Measurements from ENCODE around the gene PLTP.
"Not testable (repeated sequence)": the region's sequence is repeated elsewhere in the genome, so short reads cannot be mapped to it uniquely, and the experiment has no call there.

Gene PLTP

GRCh38 chr20:45886590-45887345 lies 25.2 kb downstream of the PLTP start:
- DNase-seq, result peak in 1 of 10 donors; percentile 64
- intact Hi-C loops (cut with DNase I), result no loop called here

- peak in 1 of 10 donors; percentile 50 for DNase-seq
- intact Hi-C loops (cut with DNase I), result no loop called here
Measured at GRCh38 chr20:45883100-45883469, 28.9 kb downstream of the PLTP start.

GRCh38 chr20:45882469-45883099 lies 29.4 kb downstream of the PLTP start:
- peak in 1 of 10 donors; percentile 65 for DNase-seq
- intact Hi-C loops (cut with DNase I), result no loop called here

- intact Hi-C loops (cut with DNase I), result loop anchor here (1.0 kb wide), 1 partner anchor 24 kb away; the partner anchor contains the start of genes ACOT8 and ZSWIM3
Measured at GRCh38 chr20:45880988-45881788, 30.8 kb downstream of the PLTP start, which contains the start of gene ZSWIM1. ZSWIM1 (plus strand) TSS chr20:45881227; CDS start chr20:45882593, 1,366 bp downstream.

GRCh38 chr20:45878076-45878761 lies 33.7 kb downstream of the PLTP start:
- intact Hi-C loops (cut with DNase I), result no loop called here
- peak in 3 of 10 donors; percentile 11 to 88 (median 53) for DNase-seq

More at GRCh38 chr20:45880988-45881788, 30.8 kb downstream of the PLTP start, which contains the start of gene ZSWIM1:
- DNase-seq, result peak; percentile 98 to 100 (median 100)

GRCh38 chr20:45874576-45874975 lies 37.4 kb downstream of the PLTP start:
- intact Hi-C loops (cut with DNase I), result no loop called here
- DNase-seq, result no peak

GRCh38 chr20:45874104-45874481 lies 37.9 kb downstream of the PLTP start:
- DNase-seq; intact Hi-C loops (cut with DNase I): not testable (repeated sequence)

GRCh38 chr20:45873409-45874103 lies 38.4 kb downstream of the PLTP start:
- DNase-seq, result no peak
- intact Hi-C loops (cut with DNase I), result no loop called here

- intact Hi-C loops (cut with DNase I), result no loop called here
- DNase-seq, result no peak
Measured at GRCh38 chr20:45872626-45873025, 39.3 kb downstream of the PLTP start.

- DNase-seq, result no peak
- intact Hi-C loops (cut with DNase I), result no loop called here
Measured at GRCh38 chr20:45867819-45868176, 44.2 kb downstream of the PLTP start.

- no peak for DNase-seq
- intact Hi-C loops (cut with DNase I), result no loop called here
Measured at GRCh38 chr20:45867136-45867818, 44.7 kb downstream of the PLTP start.

GRCh38 chr20:45866454-45866853 lies 45.5 kb downstream of the PLTP start:
- DNase-seq, result no peak
- intact Hi-C loops (cut with DNase I), result no loop called here

- DNase-seq, result no peak
Measured at GRCh38 chr20:45863543-45864470, 48.1 kb downstream of the PLTP start.

GRCh38 chr20:45861221-45862075 lies 50.5 kb downstream of the PLTP start:
- intact Hi-C loops (cut with DNase I), result no loop called here
- DNase-seq, result peak in 1 of 10 donors; percentile 69

More at GRCh38 chr20:45863543-45864470, 48.1 kb downstream of the PLTP start:
- intact Hi-C loops (cut with DNase I), result no loop called here

- DNase-seq, result no peak
- intact Hi-C loops (cut with DNase I), result no loop called here
Measured at GRCh38 chr20:45860560-45861220, 51.3 kb downstream of the PLTP start.

GRCh38 chr20:45859916-45860315 lies 52.0 kb downstream of the PLTP start:
- intact Hi-C loops (cut with DNase I), result no loop called here
- DNase-seq, result no peak

GRCh38 chr20:45857882-45858216 lies 54.1 kb downstream of the PLTP start:
- intact Hi-C loops (cut with DNase I), result loop anchor here (1.0 kb wide), 1 partner anchor 23 kb away; the partner anchor contains the start of gene ZSWIM1
- no peak for DNase-seq

Measured in posterior cingulate gyrus (tissue), 11 donors.